MM.1S (cell line): Measurements from ENCODE around the gene CROCC2.

Source experiments
- DNase-seq: peaks from one replicate; pipeline ENCODE4 v3.0.0-alpha.2; 2015
- H2AFZ ChIP-seq: fragments of 300-600 bp; sonication (generic); 2 replicates; pipeline ENCODE4 v1.6.0; 2016; ENCODE audit warnings: antibody characterized with exemption, low read length
- H3F3A ChIP-seq: fragments of 300-600 bp; sonication (generic); 2 replicates; pipeline ENCODE4 v1.6.1; 2016; ENCODE audit warnings: mild to moderate bottlenecking, antibody characterized with exemption, low read length, moderate library complexity, mixed read lengths; ENCODE audit not compliant: insufficient read depth
- H3K27ac ChIP-seq: fragments of 300-600 bp; sonication (generic); 2 replicates; pipeline ENCODE4 v1.5.1; 2016; ENCODE audit warnings: mild to moderate bottlenecking, low read length
- H3K27me3 ChIP-seq: fragments of 300-600 bp; sonication (generic); replicated peaks from 2 replicates; pipeline ENCODE4 v1.6.0; 2016; ENCODE audit warnings: low read length; ENCODE audit not compliant: insufficient read depth
- H3K36me3 ChIP-seq: fragments of 300-600 bp; sonication (generic); replicated peaks from 2 replicates; pipeline ENCODE4 v1.6.1; 2016; ENCODE audit warnings: mild to moderate bottlenecking, low read length, mixed read lengths; ENCODE audit not compliant: insufficient read depth
- H3K4me1 ChIP-seq: fragments of 300-600 bp; sonication (generic); 2 replicates; pipeline ENCODE4 v1.6.1; 2016; ENCODE audit warnings: low read length, mixed read lengths
- H3K4me2 ChIP-seq: fragments of 300-600 bp; sonication (generic); 2 replicates; pipeline ENCODE4 v1.6.0; 2016; ENCODE audit warnings: low read depth, low read length
- H3K4me3 ChIP-seq: fragments of 300-600 bp; sonication (generic); 2 replicates; pipeline ENCODE4 v1.5.1; 2016; ENCODE audit warnings: low read length, mixed read lengths
- H3K79me2 ChIP-seq: fragments of 300-600 bp; sonication (generic); 2 replicates; pipeline ENCODE4 v1.6.1; 2016; ENCODE audit warnings: mixed run types, low read length, mixed read lengths
- H3K9ac ChIP-seq: fragments of 300-600 bp; sonication (generic); 2 replicates; pipeline ENCODE4 v1.6.1; 2016; ENCODE audit warnings: low read length, mixed read lengths
- H3K9me2 ChIP-seq: fragments of 300-600 bp; sonication (generic); replicated peaks from 2 replicates; pipeline ENCODE4 v1.6.1; 2016; ENCODE audit warnings: mild to moderate bottlenecking, low read length, mixed read lengths; ENCODE audit not compliant: insufficient read depth
- H3K9me3 ChIP-seq: fragments of 300-600 bp; sonication (generic); replicated peaks from 2 replicates; pipeline ENCODE4 v1.6.1; 2016; ENCODE audit warnings: mild to moderate bottlenecking, low read length, mixed read lengths; ENCODE audit not compliant: insufficient read depth
- H4K20me1 ChIP-seq: fragments of 300-600 bp; sonication (generic); 2 replicates; pipeline ENCODE4 v1.6.1; 2016; ENCODE audit warnings: mild to moderate bottlenecking, low read length, moderate library complexity, mixed read lengths; ENCODE audit not compliant: insufficient read depth
- CTCF ChIP-seq: fragments of 300-600 bp; sonication (generic); IDR thresholded peaks from 2 replicates; pipeline ENCODE4 v1.5.1; 2016; ENCODE audit warnings: antibody characterized with exemption, low read length, mixed read lengths
- EZH2 ChIP-seq: fragments of 300-600 bp; sonication (generic); optimal IDR thresholded peaks from 2 replicates; pipeline ENCODE3; 2017; ENCODE audit warnings: low read depth, mild to moderate bottlenecking, antibody characterized with exemption, low read length, mixed read lengths
- EZH2phosphoT487 ChIP-seq: fragments of 300-600 bp; sonication (generic); IDR thresholded peaks from 2 replicates; pipeline ENCODE4 v1.6.1; 2018; ENCODE audit warnings: antibody characterized with exemption, low read length

Gene CROCC2

DNA sequence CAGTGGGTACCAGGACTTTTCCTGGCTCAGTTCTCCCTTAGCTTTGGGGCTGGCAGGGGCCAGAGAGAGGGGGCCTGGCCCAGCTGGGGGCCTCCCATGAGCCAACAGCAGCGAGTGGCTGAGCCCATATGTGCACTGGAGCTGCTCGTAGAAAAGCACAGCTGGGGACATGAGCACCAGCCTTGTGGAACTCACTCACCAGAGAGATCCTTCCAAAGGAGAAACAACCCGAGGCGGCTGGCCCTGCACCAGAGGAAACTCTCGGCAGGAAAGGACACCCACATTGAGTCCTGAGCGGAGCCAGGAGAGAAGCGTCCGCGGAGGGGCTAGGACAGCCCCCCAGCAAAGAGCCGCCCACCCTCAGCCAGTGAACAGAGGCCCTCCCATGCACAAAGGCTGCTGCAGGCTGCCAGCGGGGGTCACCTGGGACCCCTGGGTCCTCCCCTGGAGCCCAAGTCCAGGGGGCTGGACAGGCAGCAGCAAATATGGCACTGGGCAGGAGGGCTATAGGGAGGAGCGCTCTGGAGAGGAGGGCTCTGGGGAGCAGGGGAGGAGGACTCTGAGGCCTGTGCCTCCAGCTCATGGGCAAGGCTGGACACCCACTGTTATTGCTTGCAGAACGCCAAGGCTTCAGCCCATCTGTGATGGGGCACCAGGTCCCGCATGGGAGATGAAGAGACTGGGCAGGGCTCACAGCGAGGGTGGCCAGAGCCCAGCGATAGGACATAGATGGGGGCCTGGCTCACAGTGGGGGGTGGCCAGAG is 50.2 kb downstream of the CROCC2 start:
- TF ChIP-seq EZH2phosphoT487, result no peak
- TF ChIP-seq CTCF, result no peak
- TF ChIP-seq EZH2, result no peak
- no peak overlapping the region for H2AFZ ChIP-seq
- no peak overlapping the region for H3K27ac ChIP-seq
- H3K9me3 ChIP-seq, result no peaks in the 10 kb centered on the region
- H3K27me3 ChIP-seq, result peaks cover 71% of the 10 kb centered on the region
- H3K36me3 ChIP-seq, result no peaks in the 10 kb centered on the region
- no peaks in the 10 kb centered on the region for H3K79me2 ChIP-seq
- DNase-seq, result no peak
- H4K20me1 ChIP-seq, result no peaks in the 10 kb centered on the region
- no peak overlapping the region for H3K4me2 ChIP-seq
- no peak overlapping the region for H3K4me3 ChIP-seq
- H3K4me1 ChIP-seq, result no peaks in the 10 kb centered on the region
- no peaks in the 10 kb centered on the region for H3F3A ChIP-seq
- H3K9me2 ChIP-seq, result no peaks in the 10 kb centered on the region
- no peak overlapping the region for H3K9ac ChIP-seq

- peaks cover 71% of the 10 kb centered on the region for H3K27me3 ChIP-seq
- no peak overlapping the region for H2AFZ ChIP-seq
- no peaks in the 10 kb centered on the region for H3K9me3 ChIP-seq
- H3K36me3 ChIP-seq, result no peaks in the 10 kb centered on the region
- no peaks in the 10 kb centered on the region for H3K79me2 ChIP-seq
- no peaks in the 10 kb centered on the region for H3F3A ChIP-seq
- no peaks in the 10 kb centered on the region for H3K9me2 ChIP-seq
- H3K9ac ChIP-seq, result no peak overlapping the region
- no peak overlapping the region for H3K4me3 ChIP-seq
- H3K27ac ChIP-seq, result no peak overlapping the region
- TF ChIP-seq CTCF, result no peak
- TF ChIP-seq EZH2, result no peak
- TF ChIP-seq EZH2phosphoT487, result no peak
- H3K4me1 ChIP-seq, result no peaks in the 10 kb centered on the region
- no peak overlapping the region for H3K4me2 ChIP-seq
- H4K20me1 ChIP-seq, result no peaks in the 10 kb centered on the region
- DNase-seq, result no peak
Measured at GRCh38 chr2:240956935-240957655, 51.0 kb downstream of the CROCC2 start.

DNA sequence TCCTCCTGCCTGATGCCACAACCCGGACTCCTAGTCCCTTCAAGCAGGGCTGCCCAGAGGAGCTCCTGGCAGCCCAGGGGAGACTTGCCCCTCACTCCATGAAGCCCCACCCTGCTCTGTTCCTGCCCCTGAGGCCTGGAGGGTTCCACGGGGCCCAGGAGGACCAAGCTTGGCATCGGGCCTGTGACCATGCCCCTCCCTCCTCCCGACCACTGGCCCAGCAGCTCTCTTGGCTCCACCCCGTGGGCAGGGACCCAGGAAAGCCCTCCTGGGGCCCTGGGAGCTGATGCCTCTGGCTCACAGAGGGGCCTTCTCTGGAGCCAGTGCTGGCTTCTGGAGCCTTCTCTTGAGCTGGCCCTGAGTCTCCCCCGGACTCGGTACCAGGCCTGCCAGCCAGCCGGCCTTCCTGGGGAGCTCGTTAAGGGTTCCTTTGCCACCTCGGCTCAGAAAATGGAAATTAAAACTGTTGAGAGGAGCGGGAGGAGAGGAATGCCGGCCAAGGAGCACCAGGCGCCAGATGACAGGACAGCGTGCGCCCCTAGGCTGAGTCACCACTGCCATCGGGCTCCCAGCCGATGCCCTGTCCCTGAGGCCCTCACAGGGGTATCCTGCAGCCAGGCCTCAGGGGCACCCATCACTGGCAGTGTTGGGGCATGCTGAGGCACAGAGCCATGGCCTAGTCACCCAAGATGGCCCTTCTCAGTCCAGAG is 51.7 kb downstream of the CROCC2 start:
- Histone ChIP-seq H3K36me3 (no peaks in the 10 kb centered on the region), H3K9ac (no peak overlapping the region), H3K4me1 (no peaks in the 10 kb centered on the region), H3K9me2 (no peaks in the 10 kb centered on the region), H3K4me3 (no peak overlapping the region), H3K4me2 (no peak overlapping the region), H3K27me3 (peaks cover 66% of the 10 kb centered on the region), H3K27ac (no peak overlapping the region), H3F3A (no peaks in the 10 kb centered on the region), H3K79me2 (no peaks in the 10 kb centered on the region), H4K20me1 (no peaks in the 10 kb centered on the region), H2AFZ (no peak overlapping the region), H3K9me3 (no peaks in the 10 kb centered on the region)
- DNase-seq, result no peak
- no peak for TF ChIP-seq CTCF
- TF ChIP-seq EZH2phosphoT487, result no peak
